ENCODE data around the gene ELMOD3.

- TF ChIP-seq EZH2 (IDR thresholded peaks at IDR 0.05) (no peak), CTCF (IDR thresholded peaks at IDR 0.05) (no peak)
These were observed 50.9 kb downstream of the ELMOD3 start for GRCh38 chr2:85405201-85406059.
